Ishikawa (cell line): ENCODE results near the gene TNNI3.

Experiments
- CEBPB ChIP-seq: IDR thresholded peaks from 2 replicates; pipeline ENCODE4 v1.6.1; 2012
- CREB1 ChIP-seq: IDR thresholded peaks from 2 replicates; pipeline ENCODE4 v1.6.1; 2012; ENCODE audit warnings: low read depth
- EGR1 ChIP-seq: IDR thresholded peaks from 2 replicates; pipeline ENCODE4 v1.6.1; 2012
- EP300 ChIP-seq: IDR thresholded peaks from 2 replicates; pipeline ENCODE4 v1.6.1; 2012; ENCODE audit warnings: borderline replicate concordance
- FOXM1 ChIP-seq: IDR thresholded peaks from 2 replicates; pipeline ENCODE4 v1.6.1; 2012; ENCODE audit warnings: low read depth, borderline replicate concordance
- MAX ChIP-seq: IDR thresholded peaks from 2 replicates; pipeline ENCODE4 v1.6.1; 2012
- NFIC ChIP-seq: IDR thresholded peaks from 2 replicates; pipeline ENCODE4 v1.6.1; 2012
- RAD21 ChIP-seq: IDR thresholded peaks from 2 replicates; pipeline ENCODE4 v1.6.1; 2012; ENCODE audit warnings: low read depth
- TAF1 ChIP-seq: IDR thresholded peaks from 2 replicates; pipeline ENCODE4 v1.6.1; 2012; ENCODE audit warnings: low read depth, mild to moderate bottlenecking
- TCF12 ChIP-seq: IDR thresholded peaks from 2 replicates; pipeline ENCODE4 v1.6.1; 2012; ENCODE audit warnings: low read depth
- TEAD4 ChIP-seq: IDR thresholded peaks from 2 replicates; pipeline ENCODE4 v1.6.1; 2012
- USF1 ChIP-seq: IDR thresholded peaks from 2 replicates; pipeline ENCODE4 v1.6.1; 2012
- YY1 ChIP-seq: IDR thresholded peaks from 2 replicates; pipeline ENCODE4 v1.6.1; 2012; ENCODE audit warnings: low read depth
- ZBTB7A ChIP-seq: IDR thresholded peaks from 2 replicates; pipeline ENCODE4 v1.6.1; 2012; ENCODE audit warnings: low read depth

- TF ChIP-seq TCF12: peak; percentile 43; the same call in 1 of the 2 replicates
- TF ChIP-seq FOXM1: no peak
- TF ChIP-seq TAF1: peak; percentile 68; the same call in 1 of the 2 replicates
- peak; percentile 89 for TF ChIP-seq CREB1
- no peak for TF ChIP-seq NFIC
- no peak for TF ChIP-seq RAD21
- no peak for TF ChIP-seq USF1
- no peak for TF ChIP-seq EGR1
- peak; percentile 71; the same call in 1 of the 2 replicates for TF ChIP-seq YY1
- TF ChIP-seq TEAD4: no peak; the same call in 1 of the 2 replicates
- TF ChIP-seq MAX: 0 out of 2 replicates have a peak, but pooled peaks have one; percentile 19
- TF ChIP-seq CEBPB: no peak
- TF ChIP-seq ZBTB7A: no peak
- TF ChIP-seq EP300: no peak
Observed at GRCh38 chr19:55117663-55118391, 39.7 kb downstream of the TNNI3 start.
